GM23338 (cell line): ENCODE measurements around the gene KLHDC7A. TPM values are rescaled to one million over a fixed set of nuclear protein-coding genes. Genes with fewer than 3 reads are reported as not detected.

Source experiments
- ATAC-seq: fragments of 200-7000 bp; cut with Tn5 transposase; 3 replicates; pipeline ENCODE4 v1.9.1; 2020
- DNase-seq: peaks from one replicate; pipeline ENCODE4 v3.0.0-alpha.2; 2015; ENCODE audit warnings: low spot score
- H2AFZ ChIP-seq: fragments of 200-600 bp; sonication (generic); 2 replicates; pipeline ENCODE4 v1.8.0; 2016; ENCODE audit warnings: antibody characterized with exemption, mild to moderate bottlenecking, moderate library complexity
- H3F3A ChIP-seq: fragments of 200-600 bp; sonication (generic); replicated peaks from 2 replicates; pipeline ENCODE4 v1.8.0; 2017; ENCODE audit warnings: antibody characterized with exemption, mixed run types, low read depth
- H3K27ac ChIP-seq: fragments of 200-600 bp; sonication (generic); 2 replicates; pipeline ENCODE4 v1.6.1; 2016; ENCODE audit warnings: low read depth
- H3K27me3 ChIP-seq: fragments of 200-600 bp; sonication (generic); 2 replicates; pipeline ENCODE4 v1.8.0; 2016; ENCODE audit warnings: mild to moderate bottlenecking, mixed run types, moderate library complexity; ENCODE audit not compliant: insufficient read depth
- H3K36me3 ChIP-seq: fragments of 200-600 bp; sonication (generic); 2 replicates; pipeline ENCODE4 v1.8.0; 2016; ENCODE audit warnings: mild to moderate bottlenecking; ENCODE audit not compliant: insufficient read depth
- H3K4me1 ChIP-seq: fragments of 200-600 bp; sonication (generic); 2 replicates; pipeline ENCODE4 v1.8.0; 2016; ENCODE audit warnings: mild to moderate bottlenecking, moderate library complexity; ENCODE audit not compliant: insufficient read depth
- H3K4me2 ChIP-seq: fragments of 200-600 bp; sonication (generic); 2 replicates; pipeline ENCODE4 v1.7.1; 2017; ENCODE audit warnings: mixed run types
- H3K4me3 ChIP-seq: fragments of 200-600 bp; sonication (generic); 2 replicates; pipeline ENCODE4 v1.6.1; 2016; ENCODE audit warnings: mixed run types
- H3K79me2 ChIP-seq: fragments of 200-600 bp; sonication (generic); replicated peaks from 2 replicates; pipeline ENCODE4 v1.8.0; 2017; ENCODE audit warnings: mild to moderate bottlenecking; ENCODE audit not compliant: insufficient read depth
- H3K9me2 ChIP-seq: fragments of 200-600 bp; sonication (generic); 2 replicates; pipeline ENCODE4 v1.8.0; 2017; ENCODE audit not compliant: insufficient read depth
- H4K20me1 ChIP-seq: fragments of 200-600 bp; sonication (generic); replicated peaks from 2 replicates; pipeline ENCODE4 v1.8.0; 2017; ENCODE audit warnings: mild to moderate bottlenecking; ENCODE audit not compliant: insufficient read depth
- H3K27ac Mint-ChIP-seq: 2 replicates; pipeline ENCODE4 v1.8.0; 2020; ENCODE audit warnings: inconsistent platforms, mild to moderate bottlenecking, moderate library complexity, mixed read lengths
- H3K27me3 Mint-ChIP-seq: 3 replicates; pipeline ENCODE4 v1.8.0; 2022; ENCODE audit warnings: low read depth, mild to moderate bottlenecking, moderate library complexity, mixed read lengths, inconsistent platforms; ENCODE audit not compliant: insufficient read depth, poor library complexity
- H3K36me3 Mint-ChIP-seq: 3 replicates; pipeline ENCODE4 v1.8.0; 2021; ENCODE audit warnings: low read depth, mild to moderate bottlenecking, inconsistent platforms, moderate library complexity, mixed read lengths
- H3K4me1 Mint-ChIP-seq: 3 replicates; pipeline ENCODE4 v1.8.0; 2020; ENCODE audit warnings: mild to moderate bottlenecking, inconsistent platforms, mixed read lengths
- H3K4me3 Mint-ChIP-seq: 3 replicates; pipeline ENCODE4 v1.8.0; 2021; ENCODE audit warnings: moderate library complexity, mild to moderate bottlenecking, inconsistent platforms, mixed read lengths
- H3K9me3 Mint-ChIP-seq: 3 replicates; pipeline ENCODE4 v1.8.0; 2020; ENCODE audit warnings: moderate library complexity, mild to moderate bottlenecking, inconsistent platforms, mixed read lengths
- CREB1 ChIP-seq: fragments of 250-450 bp; sonication (Bioruptor Pico); IDR thresholded peaks from 2 replicates; pipeline ENCODE4 v1.5.0; 2020; ENCODE audit warnings: low read depth, mild to moderate bottlenecking, moderate library complexity
- ETS1 ChIP-seq: IDR thresholded peaks from 2 replicates; pipeline ENCODE4 v1.6.1; 2016; ENCODE audit warnings: antibody characterized with exemption
- EZH2 ChIP-seq: fragments of 200-600 bp; sonication (generic); IDR thresholded peaks from one replicate; pipeline ENCODE4 v1.8.0; 2017; ENCODE audit warnings: antibody characterized with exemption, mild to moderate bottlenecking, low read depth; ENCODE audit not compliant: unreplicated experiment
- EZH2phosphoT487 ChIP-seq: fragments of 200-600 bp; sonication (generic); IDR thresholded peaks from one replicate; pipeline ENCODE4 v1.8.1; 2018; ENCODE audit warnings: antibody characterized with exemption; ENCODE audit not compliant: unreplicated experiment
- NANOG ChIP-seq: IDR thresholded peaks from 2 replicates; pipeline ENCODE4 v1.6.1; 2016; ENCODE audit warnings: antibody characterized with exemption, borderline replicate concordance
- ZNF114 ChIP-seq: fragments of 250-450 bp; sonication (Bioruptor Pico); IDR thresholded peaks from 2 replicates; pipeline ENCODE4 v1.5.0; 2020; ENCODE audit warnings: mild to moderate bottlenecking, moderate library complexity
- ZNF331 ChIP-seq: fragments of 250-450 bp; sonication (Bioruptor Pico); IDR thresholded peaks from 2 replicates; pipeline ENCODE4 v1.5.0; 2020; ENCODE audit warnings: low read depth, mild to moderate bottlenecking, moderate library complexity
- polyA plus RNA-seq: library from polyadenylated mRNA; unstranded; fragments of >200 nt; fragmentation: Nextera tagmentation; extraction: Ambion mirVana; gene quantifications from 2 replicates; pipeline ENCODE4 v1.2.1, GENCODE V29; 2016
- total RNA-seq: library from RNA; depleted of rRNA; stranded (reverse); fragments of >200 nt; shearing (Covaris generic); gene quantifications from 2 replicates; pipeline ENCODE4 v1.2.3, GENCODE V29; 2014
- TF ChIP-seq, protein P1 (sequence below), 2 experiments: fragments of 200-600 bp in 1 of 2; sonication (generic) in 1 of 2; conservative IDR thresholded peaks; 2 replicates each; pipeline versions ENCODE4 v1.5.1 to v1.6.1; 2016 to 2017; ENCODE audit warnings: antibody characterized with exemption in 2 of 2, low read depth in 2 of 2, mild to moderate bottlenecking in 2 of 2, moderate library complexity in 1 of 2
- TF ChIP-seq, protein P2 (sequence below): IDR thresholded peaks from one replicate; pipeline ENCODE4 v1.6.1; 2018; ENCODE audit warnings: antibody characterized with exemption; ENCODE audit not compliant: unreplicated experiment

KLHDC7A gene
- total and polyA plus RNA-seq, 2 experiments from 2014 or later, result 4.5 to 22.4 TPM

DNA sequence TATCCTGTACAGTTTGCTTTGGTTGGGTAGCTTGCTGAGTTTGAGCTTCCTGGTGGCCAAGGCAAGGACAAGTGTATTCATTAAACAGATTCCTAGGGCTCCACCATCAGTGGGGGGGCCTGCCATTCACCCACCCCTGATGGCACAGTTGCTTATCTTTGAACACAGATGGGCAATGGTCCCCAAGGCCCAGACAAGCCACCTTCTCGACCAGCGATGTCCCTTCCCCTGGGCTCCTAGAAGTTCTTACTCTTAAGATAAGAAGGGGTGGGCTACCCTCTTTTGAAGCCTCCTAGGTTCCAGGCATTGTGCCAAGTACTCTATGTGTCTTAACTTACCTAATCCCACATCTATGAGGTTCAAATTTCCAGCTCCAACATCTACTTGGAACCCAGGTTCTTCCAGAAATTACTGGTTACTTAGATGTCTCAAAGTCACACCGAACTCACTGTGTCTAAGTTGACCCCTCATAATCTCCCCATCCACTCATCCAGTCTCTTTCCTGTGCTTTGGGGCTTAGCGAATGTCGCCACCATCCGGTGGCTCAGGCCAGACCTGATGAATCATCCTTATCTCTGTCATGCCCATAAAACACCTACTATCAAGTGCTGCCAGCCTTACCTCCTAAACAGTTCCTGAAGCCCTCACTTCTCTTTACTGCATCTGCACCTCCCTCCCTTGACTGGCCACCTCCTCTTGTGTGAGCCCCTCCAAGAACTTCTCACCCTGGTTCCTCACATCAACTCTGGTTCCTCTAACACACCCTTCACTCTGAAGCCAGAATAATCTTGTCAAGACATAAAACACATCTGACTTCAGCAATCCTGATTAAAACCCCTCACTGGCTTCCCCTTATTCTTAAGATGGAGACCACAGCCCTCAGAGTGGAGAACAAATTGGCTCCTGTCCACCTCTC, 50.1 kb downstream of the KLHDC7A start:
- no peaks in the 10 kb centered on the region for H3K9me2 ChIP-seq
- H3K9me3 Mint-ChIP-seq, result no peaks in the 10 kb centered on the region
- H3K4me3 ChIP-seq, result no peak overlapping the region
- H4K20me1 ChIP-seq, result no peaks in the 10 kb centered on the region; the same call in 1 of the 2 replicates
- H2AFZ ChIP-seq, result no peak overlapping the region
- H3K36me3 Mint-ChIP-seq, result no peaks in the 10 kb centered on the region
- H3K27me3 Mint-ChIP-seq, result peaks cover 7% of the 10 kb centered on the region
- ATAC-seq (peak; percentile 83), DNase-seq (peak; percentile 60)
- no peak for TF ChIP-seq ETS1
- TF ChIP-seq, protein P1, sequence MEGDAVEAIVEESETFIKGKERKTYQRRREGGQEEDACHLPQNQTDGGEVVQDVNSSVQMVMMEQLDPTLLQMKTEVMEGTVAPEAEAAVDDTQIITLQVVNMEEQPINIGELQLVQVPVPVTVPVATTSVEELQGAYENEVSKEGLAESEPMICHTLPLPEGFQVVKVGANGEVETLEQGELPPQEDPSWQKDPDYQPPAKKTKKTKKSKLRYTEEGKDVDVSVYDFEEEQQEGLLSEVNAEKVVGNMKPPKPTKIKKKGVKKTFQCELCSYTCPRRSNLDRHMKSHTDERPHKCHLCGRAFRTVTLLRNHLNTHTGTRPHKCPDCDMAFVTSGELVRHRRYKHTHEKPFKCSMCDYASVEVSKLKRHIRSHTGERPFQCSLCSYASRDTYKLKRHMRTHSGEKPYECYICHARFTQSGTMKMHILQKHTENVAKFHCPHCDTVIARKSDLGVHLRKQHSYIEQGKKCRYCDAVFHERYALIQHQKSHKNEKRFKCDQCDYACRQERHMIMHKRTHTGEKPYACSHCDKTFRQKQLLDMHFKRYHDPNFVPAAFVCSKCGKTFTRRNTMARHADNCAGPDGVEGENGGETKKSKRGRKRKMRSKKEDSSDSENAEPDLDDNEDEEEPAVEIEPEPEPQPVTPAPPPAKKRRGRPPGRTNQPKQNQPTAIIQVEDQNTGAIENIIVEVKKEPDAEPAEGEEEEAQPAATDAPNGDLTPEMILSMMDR (conservative IDR thresholded peaks at IDR 0.05; ENCODE audit: low read depth in 2 of 2), result peak; percentile 65 to 85
- TF ChIP-seq ZNF114 (CRISPR knock-in tag), result no peak
- TF ChIP-seq NANOG, result no peak
- no peak overlapping the region for H3K4me2 ChIP-seq
- H3K36me3 ChIP-seq, result no peaks in the 10 kb centered on the region
- H3K27ac ChIP-seq, result no peak overlapping the region
- no peaks in the 10 kb centered on the region for H3K79me2 ChIP-seq
- no peak overlapping the region for H3K27ac Mint-ChIP-seq
- H3K27me3 ChIP-seq, result no peaks in the 10 kb centered on the region
- H3F3A ChIP-seq, result no peaks in the 10 kb centered on the region
- H3K4me1 ChIP-seq, result no peaks in the 10 kb centered on the region
- H3K4me1 Mint-ChIP-seq, result no peaks in the 10 kb centered on the region
- no peak overlapping the region for H3K4me3 Mint-ChIP-seq

DNA sequence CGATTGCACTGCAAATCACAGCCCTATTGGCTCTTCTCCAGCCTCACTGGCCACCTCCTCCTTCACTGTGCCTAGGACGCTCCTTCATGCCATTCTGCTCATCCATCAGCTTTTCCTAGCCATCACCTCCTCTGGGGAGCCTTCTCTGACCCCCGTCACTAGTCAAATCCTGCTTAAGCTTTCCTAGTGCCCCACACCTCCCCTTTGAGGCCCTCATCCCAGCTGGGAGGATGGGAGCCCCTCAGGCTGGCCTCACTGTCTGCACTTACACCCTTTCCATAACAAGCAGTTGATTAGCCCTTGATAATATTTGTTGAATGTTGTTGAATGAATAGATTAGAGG, 50.7 kb downstream of the KLHDC7A start:
- H3F3A ChIP-seq, result no peaks in the 10 kb centered on the region
- no peaks in the 10 kb centered on the region; the same call in 1 of the 2 replicates for H4K20me1 ChIP-seq
- Mint-ChIP-seq H3K27me3 (peaks cover 8% of the 10 kb centered on the region), H3K4me3 (no peak overlapping the region), H3K4me1 (no peaks in the 10 kb centered on the region), H3K27ac (no peak overlapping the region), H3K9me3 (no peaks in the 10 kb centered on the region), H3K36me3 (no peaks in the 10 kb centered on the region)
- H3K36me3 ChIP-seq, result no peaks in the 10 kb centered on the region
- H3K79me2 ChIP-seq, result no peaks in the 10 kb centered on the region
- no peaks in the 10 kb centered on the region for H3K4me1 ChIP-seq
- DNase-seq, result no peak
- no peak for ATAC-seq
- H3K4me2 ChIP-seq, result no peak overlapping the region
- H3K4me3 ChIP-seq, result no peak overlapping the region
- no peaks in the 10 kb centered on the region for H3K27me3 ChIP-seq
- H3K27ac ChIP-seq, result no peak overlapping the region
- H3K9me2 ChIP-seq, result no peaks in the 10 kb centered on the region
- H2AFZ ChIP-seq, result no peak overlapping the region
- TF ChIP-seq ZNF331 (CRISPR knock-in tag) (no peak), ETS1 (no peak), CREB1 (no peak), EZH2 (no peak), EZH2phosphoT487 (no peak), ZNF114 (CRISPR knock-in tag) (no peak)
- TF ChIP-seq, protein P2, sequence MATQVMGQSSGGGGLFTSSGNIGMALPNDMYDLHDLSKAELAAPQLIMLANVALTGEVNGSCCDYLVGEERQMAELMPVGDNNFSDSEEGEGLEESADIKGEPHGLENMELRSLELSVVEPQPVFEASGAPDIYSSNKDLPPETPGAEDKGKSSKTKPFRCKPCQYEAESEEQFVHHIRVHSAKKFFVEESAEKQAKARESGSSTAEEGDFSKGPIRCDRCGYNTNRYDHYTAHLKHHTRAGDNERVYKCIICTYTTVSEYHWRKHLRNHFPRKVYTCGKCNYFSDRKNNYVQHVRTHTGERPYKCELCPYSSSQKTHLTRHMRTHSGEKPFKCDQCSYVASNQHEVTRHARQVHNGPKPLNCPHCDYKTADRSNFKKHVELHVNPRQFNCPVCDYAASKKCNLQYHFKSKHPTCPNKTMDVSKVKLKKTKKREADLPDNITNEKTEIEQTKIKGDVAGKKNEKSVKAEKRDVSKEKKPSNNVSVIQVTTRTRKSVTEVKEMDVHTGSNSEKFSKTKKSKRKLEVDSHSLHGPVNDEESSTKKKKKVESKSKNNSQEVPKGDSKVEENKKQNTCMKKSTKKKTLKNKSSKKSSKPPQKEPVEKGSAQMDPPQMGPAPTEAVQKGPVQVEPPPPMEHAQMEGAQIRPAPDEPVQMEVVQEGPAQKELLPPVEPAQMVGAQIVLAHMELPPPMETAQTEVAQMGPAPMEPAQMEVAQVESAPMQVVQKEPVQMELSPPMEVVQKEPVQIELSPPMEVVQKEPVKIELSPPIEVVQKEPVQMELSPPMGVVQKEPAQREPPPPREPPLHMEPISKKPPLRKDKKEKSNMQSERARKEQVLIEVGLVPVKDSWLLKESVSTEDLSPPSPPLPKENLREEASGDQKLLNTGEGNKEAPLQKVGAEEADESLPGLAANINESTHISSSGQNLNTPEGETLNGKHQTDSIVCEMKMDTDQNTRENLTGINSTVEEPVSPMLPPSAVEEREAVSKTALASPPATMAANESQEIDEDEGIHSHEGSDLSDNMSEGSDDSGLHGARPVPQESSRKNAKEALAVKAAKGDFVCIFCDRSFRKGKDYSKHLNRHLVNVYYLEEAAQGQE, result no peak
- TF ChIP-seq, protein P1 (conservative IDR thresholded peaks at IDR 0.05; ENCODE audit: low read depth in 2 of 2), result no peak
